Type B pancreatic cell (in vitro differentiated cells): ENCODE results near the gene NAA25. TPM values are rescaled to one million over a fixed set of nuclear protein-coding genes. Genes with fewer than 3 reads are reported as not detected.

Source experiments
- DNase-seq: peaks from one replicate; pipeline ENCODE4 v3.0.0; 2021; ENCODE audit warnings: mixed read lengths; ENCODE audit not compliant: unreplicated experiment; ENCODE audit errors: extremely low spot score
- H3K27ac Mint-ChIP-seq: 2 replicates; pipeline ENCODE4 v1.8.0; 2021; ENCODE audit warnings: mild to moderate bottlenecking, mixed read lengths
- H3K27me3 Mint-ChIP-seq: 2 replicates; pipeline ENCODE4 v1.8.0; 2021; ENCODE audit warnings: mixed read lengths
- H3K36me3 Mint-ChIP-seq: 2 replicates; pipeline ENCODE4 v1.8.0; 2021; ENCODE audit warnings: mixed read lengths
- H3K4me1 Mint-ChIP-seq: one replicate; pipeline ENCODE4 v1.8.0; 2021; ENCODE audit warnings: mixed read lengths; ENCODE audit not compliant: unreplicated experiment
- H3K4me3 Mint-ChIP-seq: 2 replicates; pipeline ENCODE4 v1.8.0; 2021; ENCODE audit warnings: mild to moderate bottlenecking, mixed read lengths
- H3K9me3 Mint-ChIP-seq: 2 replicates; pipeline ENCODE4 v1.8.0; 2021; ENCODE audit warnings: mixed read lengths
- microRNA-seq: library from miRNA; unstranded; fragments of <30 nt; microRNA quantifications from one replicate; pipeline ENCODE4, GENCODE V29; 2020
- total RNA-seq: library from RNA; stranded (reverse); gene quantifications from 2 replicates; pipeline ENCODE4 v1.2.1, GENCODE V29; 2021; ENCODE audit warnings: low replicate concordance
- TF ChIP-seq, protein P1 (sequence below): fragments of 200-600 bp; sonication (generic); conservative IDR thresholded peaks from 2 replicates; pipeline ENCODE4 v1.5.0; 2021; ENCODE audit warnings: antibody characterized with exemption, mild to moderate bottlenecking

NAA25 gene
- total RNA-seq, 1 donor from 2014 or later: 35.9 TPM

DNA sequence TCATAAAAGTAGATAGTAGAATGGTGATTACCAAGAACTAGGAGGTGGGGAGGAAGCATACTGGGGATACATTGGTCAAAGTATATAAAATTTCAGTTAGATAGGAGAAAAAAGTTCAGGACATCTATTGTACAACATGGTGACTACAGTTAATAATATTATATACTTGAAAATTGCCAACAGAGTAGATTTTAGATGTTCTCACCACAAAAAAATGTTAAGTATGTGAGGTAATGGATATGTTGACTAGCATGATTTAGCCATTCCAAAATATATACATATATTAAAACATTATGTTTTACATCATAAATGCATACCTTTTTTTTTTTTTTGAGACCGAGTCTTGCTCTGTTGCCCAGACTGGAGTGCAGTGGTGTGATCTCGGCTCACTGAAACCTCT is 126.6 kb downstream of the NAA25 start:
- H3K4me3 Mint-ChIP-seq: no peak overlapping the region

DNA sequence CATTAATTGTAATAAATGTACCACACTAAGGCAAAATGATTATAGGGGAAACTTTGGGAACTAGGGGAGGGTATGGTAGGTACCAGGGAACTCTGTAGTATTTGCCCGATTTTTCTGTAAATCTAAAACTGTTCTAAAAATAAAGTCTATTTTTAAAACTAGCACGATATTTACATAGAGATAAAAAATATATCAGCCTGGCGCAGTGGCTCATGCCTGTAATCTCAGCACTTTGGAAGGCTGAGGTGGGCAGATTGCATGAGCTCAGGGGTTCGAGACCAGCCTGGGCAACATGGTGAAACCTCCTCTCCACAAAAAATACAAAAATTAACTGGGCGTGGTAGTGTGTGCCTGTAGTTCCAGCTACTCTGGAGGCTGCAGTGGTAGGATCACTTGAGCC is 128.0 kb downstream of the NAA25 start:
- no peak for DNase-seq
- Mint-ChIP-seq H3K9me3 (no peaks in the 10 kb centered on the region), H3K27me3 (no peaks in the 10 kb centered on the region), H3K4me3 (no peak overlapping the region), H3K36me3 (peaks cover 8% of the 10 kb centered on the region), H3K4me1 (no peaks in the 10 kb centered on the region), H3K27ac (no peak overlapping the region)
- TF ChIP-seq, protein P1, sequence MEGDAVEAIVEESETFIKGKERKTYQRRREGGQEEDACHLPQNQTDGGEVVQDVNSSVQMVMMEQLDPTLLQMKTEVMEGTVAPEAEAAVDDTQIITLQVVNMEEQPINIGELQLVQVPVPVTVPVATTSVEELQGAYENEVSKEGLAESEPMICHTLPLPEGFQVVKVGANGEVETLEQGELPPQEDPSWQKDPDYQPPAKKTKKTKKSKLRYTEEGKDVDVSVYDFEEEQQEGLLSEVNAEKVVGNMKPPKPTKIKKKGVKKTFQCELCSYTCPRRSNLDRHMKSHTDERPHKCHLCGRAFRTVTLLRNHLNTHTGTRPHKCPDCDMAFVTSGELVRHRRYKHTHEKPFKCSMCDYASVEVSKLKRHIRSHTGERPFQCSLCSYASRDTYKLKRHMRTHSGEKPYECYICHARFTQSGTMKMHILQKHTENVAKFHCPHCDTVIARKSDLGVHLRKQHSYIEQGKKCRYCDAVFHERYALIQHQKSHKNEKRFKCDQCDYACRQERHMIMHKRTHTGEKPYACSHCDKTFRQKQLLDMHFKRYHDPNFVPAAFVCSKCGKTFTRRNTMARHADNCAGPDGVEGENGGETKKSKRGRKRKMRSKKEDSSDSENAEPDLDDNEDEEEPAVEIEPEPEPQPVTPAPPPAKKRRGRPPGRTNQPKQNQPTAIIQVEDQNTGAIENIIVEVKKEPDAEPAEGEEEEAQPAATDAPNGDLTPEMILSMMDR: no peak

More for the DNA sequence above, 126.6 kb downstream of the NAA25 start:
- Mint-ChIP-seq H3K27ac (no peak overlapping the region), H3K36me3 (peaks cover 8% of the 10 kb centered on the region), H3K27me3 (no peaks in the 10 kb centered on the region), H3K4me1 (no peaks in the 10 kb centered on the region), H3K9me3 (no peaks in the 10 kb centered on the region)
- no peak for DNase-seq
- TF ChIP-seq, protein P1: no peak

DNA sequence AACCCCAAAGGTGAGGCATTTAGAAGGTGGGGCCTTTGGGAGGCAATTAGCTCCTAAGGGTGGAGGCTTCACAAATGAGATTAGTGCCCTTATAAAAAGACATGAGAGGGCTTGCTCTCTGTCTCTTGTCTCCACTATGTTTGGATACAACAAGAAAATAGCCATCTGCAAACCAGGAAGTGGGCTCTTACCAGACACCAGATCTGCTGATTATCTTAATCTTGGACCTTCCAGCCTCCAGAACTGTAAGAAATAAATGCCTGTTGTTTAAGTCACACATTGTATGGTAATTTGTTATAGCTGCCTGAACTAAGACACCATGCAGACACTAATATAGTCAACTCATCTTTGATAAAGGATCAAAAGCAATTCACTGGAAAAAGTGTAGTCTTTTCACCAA is 130.0 kb downstream of the NAA25 start:
- Mint-ChIP-seq H3K4me1 (no peaks in the 10 kb centered on the region), H3K9me3 (no peaks in the 10 kb centered on the region), H3K27ac (no peak overlapping the region), H3K36me3 (peaks cover 8% of the 10 kb centered on the region), H3K27me3 (no peaks in the 10 kb centered on the region), H3K4me3 (no peak overlapping the region)
- no peak for DNase-seq
- TF ChIP-seq, protein P1: no peak

DNA sequence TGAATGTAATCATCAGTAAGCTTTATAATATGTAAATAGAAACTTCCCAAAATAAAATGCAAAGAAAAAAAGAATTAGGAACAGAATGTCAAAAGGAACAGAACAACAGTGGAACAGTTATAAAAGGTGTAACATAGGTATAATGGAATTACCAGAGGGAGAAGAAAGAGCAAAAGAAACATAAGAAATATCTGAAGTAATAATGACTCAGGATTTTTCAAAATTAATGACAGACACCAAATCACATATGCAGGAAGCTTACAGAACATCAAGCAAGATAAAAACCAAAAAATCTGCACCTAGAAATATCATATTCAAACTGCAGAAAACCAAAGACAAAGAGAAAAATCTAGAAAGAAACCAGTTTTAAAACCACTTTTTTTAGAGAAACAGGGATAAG is 131.7 kb downstream of the NAA25 start:
- Mint-ChIP-seq H3K4me1 (no peaks in the 10 kb centered on the region), H3K36me3 (peaks cover 7% of the 10 kb centered on the region), H3K9me3 (no peaks in the 10 kb centered on the region), H3K27me3 (no peaks in the 10 kb centered on the region), H3K27ac (no peak overlapping the region), H3K4me3 (no peak overlapping the region)
- TF ChIP-seq, protein P1: no peak
- no peak for DNase-seq

Small RNAs within 50 kb of the gene (microRNA-seq; reads per million reads assigned to microRNA genes)
- not detected for gene MIR3657

Other genes starting within 250 kb of the NAA25 start
- gene TMEM116, start 95.6 kb downstream of the NAA25 start, total RNA-seq: 13.9 and 18.0 TPM in 2 replicates
- gene ERP29, start 95.4 kb downstream of the NAA25 start, total RNA-seq: 141 and 177 TPM in 2 replicates
- 38.3 and 40.4 TPM in 2 replicates for gene TRAFD1, start 16.8 kb upstream of the NAA25 start, total RNA-seq